Hepatic stellate cell (primary cell): ENCODE data around the gene VWA8.
"Not testable (repeated sequence)": the region's sequence is repeated elsewhere in the genome, so short reads cannot be mapped to it uniquely, and the experiment has no call there.

Source experiments
- DNase-seq: peaks from one replicate; pipeline ENCODE4 v3.0.0; 2011; ENCODE audit warnings: low spot score

VWA8 gene

DNA sequence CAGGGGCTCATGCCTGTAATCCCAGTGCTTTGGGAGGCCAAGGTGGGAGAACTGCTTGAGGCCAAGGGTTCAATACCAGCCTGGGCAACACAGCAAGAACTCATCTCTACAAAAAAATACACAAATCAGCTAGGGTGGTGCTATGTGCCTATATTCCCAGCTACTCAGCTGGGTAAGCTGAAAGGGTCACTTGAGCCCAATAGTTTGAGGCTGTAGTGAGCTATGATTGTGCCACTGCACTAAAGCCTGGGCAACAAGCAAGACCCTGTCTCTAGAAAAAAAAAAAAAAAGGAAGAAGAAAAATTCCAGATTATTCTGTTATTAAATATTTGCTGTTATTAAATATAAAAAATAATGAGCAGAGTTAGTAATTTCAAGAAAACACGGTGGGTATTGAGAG is 372.5 kb downstream of the VWA8 start:
- no peak for DNase-seq

DNA sequence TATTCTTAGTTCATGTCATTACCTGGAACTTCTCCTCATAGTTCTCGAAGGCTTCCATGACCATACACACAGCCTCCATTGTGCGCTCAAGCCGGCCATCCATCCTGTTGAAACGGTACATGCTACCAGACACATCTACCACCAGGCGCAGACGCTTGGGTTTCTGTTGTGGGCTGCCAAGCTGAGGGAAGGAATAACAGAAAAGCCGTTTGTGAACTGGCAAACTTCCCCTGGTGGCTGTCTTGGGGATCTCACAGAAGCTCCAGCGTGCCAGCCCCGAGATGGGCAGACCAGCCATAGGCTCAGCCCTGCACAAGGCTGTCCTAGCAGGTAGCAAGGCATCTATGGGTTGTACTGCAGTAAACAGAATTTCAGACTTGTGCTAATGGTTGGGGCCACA is 373.4 kb downstream of the VWA8 start:
- no peak for DNase-seq

DNA sequence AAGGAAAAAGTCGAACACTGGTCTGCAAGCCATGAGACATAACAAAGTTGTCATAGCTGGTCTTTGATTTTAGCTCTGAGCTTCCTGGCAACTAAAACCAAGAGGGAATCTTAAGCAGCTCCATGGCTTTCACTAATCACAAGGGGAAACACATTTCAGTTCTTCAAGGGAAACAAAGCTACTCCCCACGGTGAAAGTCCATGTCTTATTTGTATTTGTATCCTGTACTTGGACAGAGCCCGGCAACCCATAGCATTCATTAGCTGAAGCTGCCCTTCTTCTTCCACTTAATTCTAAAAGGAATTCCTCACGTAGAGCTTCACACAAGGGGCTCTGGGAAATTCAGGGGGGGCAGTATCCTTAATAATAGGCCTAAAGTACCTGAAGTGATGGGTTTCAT is 374.7 kb downstream of the VWA8 start:
- no peak for DNase-seq

DNA sequence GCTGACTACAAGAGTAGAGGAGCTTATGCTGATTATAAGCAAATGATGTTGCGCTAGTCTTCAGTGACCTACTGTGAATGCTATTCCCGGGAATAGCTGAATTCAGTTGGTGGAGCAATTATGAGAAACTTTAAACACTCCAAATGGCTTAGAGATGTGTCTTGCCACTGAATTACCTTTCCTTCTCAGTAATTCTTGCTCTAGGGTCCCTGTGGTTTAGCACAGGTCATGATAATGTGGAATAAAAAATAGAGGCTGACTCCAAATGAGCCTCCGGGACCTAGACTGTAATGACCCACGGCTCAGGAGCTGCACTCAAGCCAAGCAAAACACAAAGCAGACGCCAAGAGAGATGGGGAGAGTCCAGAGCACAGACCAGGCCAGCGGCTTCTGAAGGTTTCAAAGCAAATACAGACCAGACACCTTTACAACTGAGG is 378.9 kb downstream of the VWA8 start:
- DNase-seq: no peak

DNA sequence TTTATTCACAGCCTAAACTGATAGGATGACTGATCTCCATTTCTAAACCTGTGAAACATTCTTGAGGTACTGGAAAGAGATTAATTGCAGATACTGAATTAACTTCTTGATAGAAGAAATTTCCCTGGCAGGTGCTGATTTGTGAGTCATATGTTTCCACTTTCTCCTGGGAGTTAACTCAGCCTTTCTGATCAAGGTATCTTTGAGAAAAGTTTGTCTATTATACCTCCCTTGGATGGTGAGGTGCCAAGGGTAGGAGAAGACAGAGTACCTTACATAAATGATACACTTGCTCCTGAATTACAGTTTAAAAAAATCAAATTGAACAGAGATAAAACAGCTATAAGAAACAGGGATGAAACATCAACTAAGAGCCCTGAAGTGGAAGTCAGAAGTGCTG is 380.6 kb downstream of the VWA8 start:
- DNase-seq: no peak

DNA sequence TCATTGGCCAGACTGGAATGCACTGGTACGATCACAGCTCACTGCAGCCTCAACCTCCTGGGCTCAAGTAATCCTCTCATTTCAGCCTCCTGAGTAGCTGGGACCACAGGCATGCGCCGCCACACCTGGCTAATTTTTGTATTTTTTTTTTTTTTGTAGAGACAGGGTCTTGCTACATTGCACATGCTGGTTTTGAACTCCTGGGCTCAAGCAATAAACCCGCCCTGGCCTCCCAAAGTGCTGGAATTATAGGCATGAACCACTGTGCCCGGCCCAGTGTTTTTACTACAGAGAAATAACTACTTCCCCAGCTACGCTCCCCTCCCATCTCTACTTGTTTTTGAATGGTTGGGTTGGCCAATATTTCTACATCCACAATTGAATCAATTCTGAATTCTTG is 381.0 kb downstream of the VWA8 start:
- no peak for DNase-seq

DNA sequence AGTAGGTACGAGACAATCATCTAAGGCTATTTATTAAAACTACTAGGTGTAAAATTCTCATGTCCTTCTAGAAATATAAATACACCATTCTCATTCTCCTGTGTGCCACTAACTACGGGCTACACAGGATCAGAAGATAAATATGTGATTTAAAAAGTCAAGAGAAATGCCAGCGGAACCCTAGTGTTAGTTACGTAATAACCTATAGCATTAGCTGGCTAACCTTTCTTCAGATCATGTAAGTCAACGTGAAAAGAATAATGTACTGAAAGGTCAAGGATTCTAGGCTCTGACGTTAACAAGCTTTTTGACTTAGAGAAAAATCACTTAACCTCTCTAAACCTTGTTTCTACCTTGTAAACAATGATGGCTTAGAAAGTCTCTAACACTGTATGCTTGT is 381.7 kb downstream of the VWA8 start:
- no peak for DNase-seq

DNA sequence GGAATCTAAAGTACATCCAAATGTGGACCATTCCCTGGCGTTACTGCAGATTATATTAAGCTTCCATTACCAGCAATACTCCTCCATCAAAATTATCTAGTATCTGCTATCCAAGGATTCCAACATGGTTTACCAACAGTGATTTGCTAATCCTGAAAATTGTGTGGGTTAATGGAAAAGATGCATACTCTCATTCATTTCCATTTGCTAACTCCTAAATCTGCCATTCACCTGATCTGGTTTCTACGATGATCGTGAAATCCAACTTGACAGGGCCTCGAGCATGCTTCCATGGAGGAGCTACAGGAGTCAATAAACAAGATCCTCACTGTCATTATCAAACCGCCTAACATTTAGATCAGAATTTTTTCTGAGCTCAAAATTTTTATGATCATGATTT is 382.5 kb downstream of the VWA8 start:
- no peak for DNase-seq

DNA sequence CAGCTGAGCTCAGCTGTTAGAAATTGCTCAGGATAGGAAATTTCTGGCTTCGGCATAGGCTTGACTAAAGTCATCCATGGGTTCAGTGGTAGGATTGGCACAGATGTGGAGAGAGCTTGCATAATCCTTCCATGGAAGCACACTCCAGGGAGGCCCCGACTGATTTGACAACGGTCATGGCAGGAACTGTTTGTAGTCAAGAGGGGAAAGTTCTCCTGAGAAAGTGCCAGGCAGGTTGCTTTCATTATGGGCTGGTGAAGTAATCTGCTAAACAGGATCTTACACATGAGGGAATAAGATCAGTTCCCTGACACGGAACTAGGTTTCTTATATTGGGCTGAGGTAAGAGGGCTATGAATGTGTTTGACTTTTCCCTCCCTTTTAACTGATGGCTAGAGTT is 383.5 kb downstream of the VWA8 start:
- no peak for DNase-seq

DNA sequence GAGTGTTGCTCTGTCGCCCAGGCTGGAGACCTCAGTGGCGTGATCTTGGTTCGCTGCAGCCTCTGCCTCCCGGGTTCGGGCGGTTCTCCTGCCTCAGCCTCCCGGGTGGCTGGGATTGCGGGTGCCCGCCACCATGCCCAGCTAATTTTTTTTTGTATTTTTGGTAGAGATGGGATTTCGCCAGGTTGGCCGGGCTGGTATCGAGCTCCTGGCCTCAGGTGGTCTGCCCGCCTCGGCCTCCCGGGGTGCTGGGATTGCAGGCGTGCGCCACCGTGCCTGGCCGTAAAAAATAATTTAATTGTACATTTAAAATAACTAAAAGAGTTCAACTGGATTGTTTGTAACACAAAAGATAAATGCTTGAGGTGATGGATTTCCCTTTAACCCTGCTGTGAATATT is 387.3 kb downstream of the VWA8 start:
- DNase-seq: not testable (repeated sequence)

DNA sequence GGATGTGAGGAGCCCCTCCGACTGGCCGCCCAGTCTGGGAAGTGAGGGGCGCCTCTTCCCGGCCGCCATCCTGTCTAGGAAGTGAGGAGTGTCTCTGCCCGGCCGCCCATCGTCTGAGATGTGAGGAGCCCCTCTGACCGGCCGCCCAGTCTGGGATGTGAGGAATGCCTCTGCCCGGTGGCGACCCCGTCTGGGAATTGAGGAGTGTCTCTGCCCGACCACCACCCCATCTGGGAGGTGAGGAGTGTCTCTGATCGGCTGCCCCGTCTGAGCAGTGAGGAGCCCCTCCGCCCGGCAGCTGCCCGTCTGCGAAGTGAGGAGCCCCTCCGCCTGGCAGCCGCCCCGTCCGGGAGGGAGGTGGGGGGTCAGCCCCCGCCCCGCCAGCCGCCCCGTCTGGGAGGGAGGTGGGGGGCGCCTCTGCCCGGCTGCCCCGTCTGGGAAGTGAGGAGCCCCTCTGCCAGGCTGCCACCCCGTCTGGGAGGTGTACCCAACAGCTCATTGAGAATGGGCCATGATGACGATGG is 389.0 kb downstream of the VWA8 start:
- not testable (repeated sequence) for DNase-seq

DNA sequence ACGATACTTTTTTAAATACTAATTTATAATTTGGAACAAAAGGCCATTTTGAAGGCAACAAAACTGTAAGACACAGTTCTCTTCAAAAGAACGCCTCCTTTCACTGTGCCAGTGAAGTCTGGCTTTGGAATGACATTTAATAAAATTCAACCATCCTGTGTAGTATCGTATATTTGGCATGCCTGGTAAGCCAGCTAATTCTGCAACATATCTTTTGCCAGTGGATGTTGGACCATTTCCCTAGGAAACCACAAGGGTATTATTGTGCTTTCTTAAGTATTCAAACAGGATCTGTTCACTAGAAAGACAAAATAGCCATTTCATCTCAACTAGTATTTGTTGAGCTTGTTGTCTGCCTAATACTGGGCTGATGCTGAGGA is 391.9 kb downstream of the VWA8 start:
- DNase-seq: no peak

DNA sequence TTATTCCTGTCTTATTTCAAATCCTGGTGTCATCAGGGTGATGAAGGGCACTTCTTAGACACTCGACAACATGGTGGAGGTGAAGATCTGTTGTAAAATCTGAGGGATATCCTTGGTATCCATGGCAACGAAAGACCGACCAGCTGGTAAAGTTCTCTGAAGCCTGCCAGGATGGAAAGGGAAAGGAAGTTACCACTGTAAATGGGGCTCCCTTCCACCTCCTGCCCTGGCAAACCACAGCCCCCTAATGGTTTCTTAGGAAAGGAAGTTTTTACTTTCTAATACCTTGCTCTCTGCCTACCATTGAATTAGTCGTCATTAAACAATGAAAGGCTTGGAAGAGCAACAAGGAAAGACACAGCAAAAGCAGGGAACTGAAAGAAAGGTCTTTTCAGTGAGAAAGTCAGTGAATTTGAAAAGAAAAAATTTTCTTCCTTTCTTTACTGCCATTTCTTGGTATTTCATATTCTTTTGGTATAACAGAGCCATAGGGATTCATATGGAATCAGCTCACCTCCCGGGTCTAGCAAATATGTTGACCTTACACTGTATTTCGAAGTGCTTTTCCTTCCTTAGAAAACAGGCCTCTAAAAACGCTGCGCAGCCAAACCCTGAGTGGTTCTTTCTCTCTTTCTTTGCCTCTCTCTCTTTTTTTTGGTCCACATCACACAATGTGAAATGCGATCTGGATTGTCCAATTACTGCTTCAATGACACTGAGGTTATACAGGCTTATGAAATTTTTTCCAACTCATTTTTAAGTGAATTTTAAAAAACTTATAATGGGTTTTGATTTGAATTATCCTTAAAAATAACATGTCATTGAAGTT is 392.6 kb downstream of the VWA8 start:
- DNase-seq: no peak

DNA sequence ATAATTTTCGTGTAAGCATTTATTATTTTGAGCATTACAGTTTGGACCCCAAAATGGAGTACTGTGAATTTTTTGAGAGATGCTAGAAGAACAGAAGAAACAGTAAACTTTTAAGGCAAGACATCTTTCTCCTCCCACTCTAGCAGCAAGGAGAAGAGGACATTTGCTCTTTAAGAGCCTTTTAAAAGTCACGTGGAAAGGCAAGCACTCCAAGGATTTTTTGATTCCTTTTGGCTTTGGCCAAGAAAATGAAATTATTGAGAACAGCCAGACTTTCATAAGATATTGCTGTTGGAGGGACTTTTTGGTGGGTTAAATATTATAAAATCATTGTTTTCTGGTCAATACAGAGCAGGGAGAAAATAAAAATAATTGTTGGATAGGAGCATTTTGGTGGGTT is 393.5 kb downstream of the VWA8 start:
- no peak for DNase-seq

DNA sequence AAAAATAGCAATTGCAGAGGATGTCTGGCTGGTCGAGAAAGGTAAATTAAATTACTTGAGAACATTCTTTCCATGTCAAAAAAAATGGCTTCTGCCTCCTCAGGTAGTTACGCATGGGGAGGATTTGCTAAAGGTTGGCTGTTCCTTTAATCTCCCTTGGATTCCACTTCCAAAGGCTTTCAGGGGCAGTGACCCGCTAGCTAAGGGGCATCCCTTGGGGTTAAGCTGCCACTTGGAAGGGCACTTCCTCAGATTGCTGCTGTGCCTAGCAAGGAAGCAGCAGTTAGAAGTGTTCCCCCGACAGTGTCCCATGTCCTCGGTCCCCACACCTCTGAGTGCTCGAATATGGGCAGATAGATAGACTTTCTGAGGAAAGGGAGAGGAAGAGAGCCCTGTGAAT is 395.1 kb downstream of the VWA8 start:
- no peak for DNase-seq

DNA sequence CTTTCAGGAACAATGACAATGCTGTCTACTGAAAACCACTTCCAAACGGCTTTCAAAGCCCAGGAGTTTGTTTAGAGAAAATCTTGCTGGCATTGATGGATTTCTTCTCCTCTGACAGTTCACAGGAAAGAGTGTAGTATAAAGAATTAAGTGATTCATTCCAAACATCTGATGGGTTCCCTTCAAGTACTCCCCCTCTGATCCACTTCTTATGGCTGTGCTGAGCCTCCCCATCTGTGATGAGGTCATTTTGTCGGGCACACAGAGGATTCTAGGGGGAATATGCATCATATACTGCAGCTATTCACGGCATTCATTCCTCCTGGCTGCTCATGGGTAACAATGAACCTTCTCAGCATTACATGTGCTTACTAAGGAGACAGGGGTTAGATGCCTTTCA is 395.7 kb downstream of the VWA8 start:
- DNase-seq: peak; percentile 82

DNA sequence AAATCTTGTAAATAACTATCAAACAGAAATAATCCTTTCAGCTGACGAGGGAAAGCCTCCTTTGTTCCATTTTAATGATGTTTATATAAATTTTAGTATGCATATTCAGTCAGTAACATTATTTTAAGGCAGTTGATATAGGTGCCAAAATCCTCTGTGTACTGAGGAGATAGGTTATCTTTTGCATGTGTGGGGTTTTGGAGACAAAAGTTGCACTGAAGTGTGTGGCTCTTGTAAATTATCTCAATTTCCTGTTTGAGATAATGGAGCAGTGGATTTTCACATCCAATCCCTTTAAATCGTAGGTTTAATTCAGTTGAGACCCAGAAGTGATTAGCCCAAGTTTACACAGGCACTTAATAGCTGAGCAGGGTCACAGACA is 396.9 kb downstream of the VWA8 start:
- DNase-seq: no peak

DNA sequence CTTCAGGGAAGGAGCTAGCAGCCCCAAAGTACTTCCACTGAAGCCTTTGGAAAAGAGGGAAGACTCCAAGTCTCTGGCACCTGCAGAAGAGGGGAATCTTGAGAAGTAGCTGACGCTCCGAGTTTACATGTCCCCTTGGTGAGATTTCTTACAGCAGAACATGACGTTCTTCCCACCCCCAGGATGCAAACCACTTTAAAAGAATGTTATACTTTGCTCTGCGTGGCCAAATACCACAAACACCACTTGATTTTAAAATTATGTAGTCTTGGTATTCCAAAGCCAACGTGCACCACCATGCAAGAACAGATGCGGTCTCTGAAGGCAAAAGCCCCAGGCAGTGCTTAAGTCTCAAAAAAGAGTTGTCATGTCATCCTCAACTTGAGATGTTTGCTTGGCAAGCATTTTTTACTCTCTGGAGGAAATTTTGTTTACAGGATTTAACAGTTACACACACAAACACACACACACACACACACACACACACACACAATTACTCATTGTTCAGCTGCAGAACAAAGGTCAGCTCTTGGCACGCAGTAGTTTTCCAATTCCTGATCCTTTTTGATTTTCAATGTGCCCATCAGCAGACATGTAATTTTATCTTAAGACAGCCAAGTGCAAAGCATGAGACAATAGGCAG is 397.4 kb downstream of the VWA8 start:
- no peak for DNase-seq

DNA sequence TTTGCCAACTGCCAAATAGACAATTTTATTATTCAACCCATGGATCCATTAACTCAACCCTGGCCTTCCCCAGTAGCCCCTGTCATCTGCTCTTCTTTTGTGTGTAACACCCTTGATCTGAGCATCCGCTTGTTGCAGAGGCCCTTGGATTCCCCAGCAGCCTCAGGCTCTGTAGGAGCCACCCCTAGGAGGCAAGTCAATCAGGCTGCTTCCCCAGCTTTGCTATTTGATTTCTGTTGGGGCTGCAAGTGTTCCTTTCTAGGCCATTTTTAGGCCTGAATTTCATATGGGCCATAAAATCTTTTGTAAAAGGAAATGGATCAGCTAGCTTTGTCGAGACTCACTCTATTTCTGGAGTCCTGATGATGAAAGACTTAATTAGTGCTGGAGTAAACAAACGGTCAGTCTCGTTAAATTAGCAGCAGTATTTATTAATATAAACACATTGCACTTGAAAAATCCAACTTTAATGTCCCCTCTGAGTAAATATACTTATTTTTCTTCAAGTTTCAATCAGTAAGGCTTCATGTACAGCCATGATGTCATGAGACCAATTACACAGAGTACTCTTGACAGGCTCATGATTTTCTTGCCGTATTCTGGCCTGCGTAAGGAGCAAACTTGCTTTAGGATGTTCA is 398.2 kb downstream of the VWA8 start:
- DNase-seq: no peak

DNA sequence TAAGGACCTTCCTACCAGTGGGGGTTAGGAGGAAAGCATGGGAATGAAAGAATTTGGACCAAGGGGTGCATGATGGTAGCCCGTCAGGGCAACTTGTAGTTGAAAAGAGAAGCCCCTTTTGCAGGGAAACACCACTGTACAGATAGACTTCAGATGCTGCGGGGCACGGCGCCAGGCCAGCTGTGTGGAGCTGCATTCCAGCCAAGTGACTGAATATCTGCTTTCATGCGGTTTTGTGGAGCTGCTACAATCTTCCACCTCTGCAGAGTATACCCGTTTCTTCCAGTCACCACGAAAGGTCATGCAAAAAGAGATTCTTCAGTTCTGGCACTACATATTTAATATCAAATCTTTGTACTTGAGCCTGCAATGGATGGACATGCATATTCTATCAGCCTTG is 398.8 kb downstream of the VWA8 start:
- DNase-seq: peak; percentile 64

DNA sequence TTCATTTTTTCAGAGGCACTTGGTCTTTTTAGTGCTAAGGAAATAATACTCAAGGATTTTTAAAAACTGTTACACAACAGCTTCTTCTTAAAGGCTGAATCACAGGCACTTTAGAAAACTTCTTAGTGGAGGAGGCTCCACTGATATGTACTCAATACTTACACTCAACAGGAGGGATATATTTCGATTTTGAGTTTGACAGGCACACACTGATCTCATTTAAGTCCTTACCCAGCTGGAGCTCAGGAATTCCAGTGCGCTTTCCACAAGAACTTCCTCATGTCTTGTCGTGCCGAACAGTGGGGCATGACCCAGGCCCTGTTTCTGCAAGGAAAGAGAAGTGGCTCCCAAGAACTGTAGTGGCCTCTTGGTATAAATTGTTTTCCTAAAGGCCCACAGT is 399.7 kb downstream of the VWA8 start:
- DNase-seq: no peak

DNA sequence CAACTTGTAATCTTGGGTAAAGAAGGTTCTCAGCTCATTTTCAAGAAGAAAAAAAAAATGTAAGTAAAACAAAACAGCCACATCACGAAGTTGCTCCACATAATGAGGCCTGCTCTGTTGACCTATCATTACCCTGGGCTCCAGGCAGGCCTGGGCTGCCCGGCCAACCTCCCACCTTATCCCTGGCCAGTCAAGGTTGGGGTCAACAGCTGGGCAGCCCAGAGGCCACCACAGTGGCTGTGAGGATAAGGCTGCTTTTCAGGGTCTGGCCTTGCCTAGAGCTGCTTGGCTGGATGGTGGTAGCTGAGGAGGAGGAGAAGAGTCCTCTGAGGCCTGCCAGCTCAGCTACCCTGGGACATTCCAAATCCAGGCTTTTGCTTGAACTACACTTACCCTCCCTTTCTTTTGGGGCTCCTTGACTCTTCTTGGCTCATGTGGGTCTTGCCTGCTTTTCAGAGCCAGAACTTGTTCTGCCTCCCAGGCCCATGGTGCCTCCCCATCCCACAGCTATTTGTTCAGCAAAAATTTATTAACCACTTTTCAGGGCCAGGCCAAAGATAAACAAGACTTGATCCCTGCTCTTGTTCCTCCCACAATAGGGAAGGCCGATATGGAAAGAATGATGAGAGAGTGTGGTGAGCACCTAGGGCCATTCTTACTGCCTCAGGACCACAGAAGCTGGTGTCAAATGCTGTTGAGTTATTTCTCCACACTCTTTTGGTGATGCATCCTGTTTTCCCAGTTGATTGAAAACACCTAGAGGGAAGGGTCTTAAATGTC is 401.9 kb downstream of the VWA8 start:
- DNase-seq: no peak
